ENCODE data around the gene TIAM2. TPM values are rescaled to one million over a fixed set of nuclear protein-coding genes. Genes with fewer than 3 reads are reported as not detected.

TIAM2 gene
- total RNA-seq, 1 experiment from 2014 or later, result 8.3 TPM

GRCh38 chr6:155234167-155234566 lies 239.1 kb downstream of the TIAM2 start:
- in situ Hi-C loops (cut with HindIII; ENCODE audit: low sequenced_read_pairs), result no loop called here

GRCh38 chr6:155234687-155235086 lies 239.6 kb downstream of the TIAM2 start:
- DNase-seq (ENCODE audit: low spot score), result no peak
- in situ Hi-C loops (cut with HindIII; ENCODE audit: low sequenced_read_pairs), result no loop called here

More at GRCh38 chr6:155234167-155234566, 239.1 kb downstream of the TIAM2 start:
- no peak for DNase-seq (ENCODE audit: low spot score)

- peak; percentile 57 for DNase-seq (ENCODE audit: low spot score)
- in situ Hi-C loops (cut with HindIII; ENCODE audit: low sequenced_read_pairs), result no loop called here
Observed at GRCh38 chr6:155235087-155235486, 240.0 kb downstream of the TIAM2 start.

- in situ Hi-C loops (cut with HindIII; ENCODE audit: low sequenced_read_pairs), result no loop called here
- DNase-seq (ENCODE audit: low spot score), result no peak
Observed at GRCh38 chr6:155237613-155238012, 242.5 kb downstream of the TIAM2 start.

- in situ Hi-C loops (cut with HindIII; ENCODE audit: low sequenced_read_pairs), result no loop called here
Observed at GRCh38 chr6:155240905-155241600, 245.9 kb downstream of the TIAM2 start.

GRCh38 chr6:155241966-155242365 lies 246.9 kb downstream of the TIAM2 start:
- DNase-seq (ENCODE audit: low spot score), result no peak
- in situ Hi-C loops (cut with HindIII; ENCODE audit: low sequenced_read_pairs), result no loop called here

More at GRCh38 chr6:155240905-155241600, 245.9 kb downstream of the TIAM2 start:
- no peak for DNase-seq (ENCODE audit: low spot score)

- in situ Hi-C loops (cut with HindIII; ENCODE audit: low sequenced_read_pairs), result no loop called here
- DNase-seq (ENCODE audit: low spot score), result no peak
Observed at GRCh38 chr6:155244434-155244833, 249.3 kb downstream of the TIAM2 start.

- in situ Hi-C loops (cut with HindIII; ENCODE audit: low sequenced_read_pairs), result no loop called here
- no peak for DNase-seq (ENCODE audit: low spot score)
Observed at GRCh38 chr6:155245193-155245592, 250.1 kb downstream of the TIAM2 start.

- in situ Hi-C loops (cut with HindIII; ENCODE audit: low sequenced_read_pairs), result no loop called here
Observed at GRCh38 chr6:155245831-155246230, 250.7 kb downstream of the TIAM2 start.

GRCh38 chr6:155246825-155247224 lies 251.7 kb downstream of the TIAM2 start:
- in situ Hi-C loops (cut with HindIII; ENCODE audit: low sequenced_read_pairs), result no loop called here
- no peak for DNase-seq (ENCODE audit: low spot score)

More at GRCh38 chr6:155245831-155246230, 250.7 kb downstream of the TIAM2 start:
- DNase-seq (ENCODE audit: low spot score), result no peak

- in situ Hi-C loops (cut with HindIII; ENCODE audit: low sequenced_read_pairs), result no loop called here
- DNase-seq (ENCODE audit: low spot score), result no peak
Observed at GRCh38 chr6:155247618-155248007, 252.5 kb downstream of the TIAM2 start.

- in situ Hi-C loops (cut with HindIII; ENCODE audit: low sequenced_read_pairs), result no loop called here
- DNase-seq (ENCODE audit: low spot score), result peak; percentile 57
Observed at GRCh38 chr6:155248008-155249001, 253.2 kb downstream of the TIAM2 start.

GRCh38 chr6:155250701-155251381 lies 255.7 kb downstream of the TIAM2 start:
- DNase-seq (ENCODE audit: low spot score), result no peak
- in situ Hi-C loops (cut with HindIII; ENCODE audit: low sequenced_read_pairs), result no loop called here

GRCh38 chr6:155252581-155252980 lies 257.5 kb downstream of the TIAM2 start:
- DNase-seq (ENCODE audit: low spot score), result no peak
- in situ Hi-C loops (cut with HindIII; ENCODE audit: low sequenced_read_pairs), result no loop called here

GRCh38 chr6:155253337-155253736 lies 258.2 kb downstream of the TIAM2 start:
- in situ Hi-C loops (cut with HindIII; ENCODE audit: low sequenced_read_pairs), result no loop called here
- DNase-seq (ENCODE audit: low spot score), result no peak

GRCh38 chr6:155254139-155254538 lies 259.0 kb downstream of the TIAM2 start:
- in situ Hi-C loops (cut with HindIII; ENCODE audit: low sequenced_read_pairs), result no loop called here
- DNase-seq (ENCODE audit: low spot score), result peak; percentile 71

GRCh38 chr6:155256122-155256795 lies 261.1 kb downstream of the TIAM2 start:
- in situ Hi-C loops (cut with HindIII; ENCODE audit: low sequenced_read_pairs), result no loop called here
- DNase-seq (ENCODE audit: low spot score), result no peak

GRCh38 chr6:155257796-155258195 lies 262.7 kb downstream of the TIAM2 start:
- no peak for DNase-seq (ENCODE audit: low spot score)
- in situ Hi-C loops (cut with HindIII; ENCODE audit: low sequenced_read_pairs), result no loop called here

- peak; percentile 79 for DNase-seq (ENCODE audit: low spot score)
- in situ Hi-C loops (cut with HindIII; ENCODE audit: low sequenced_read_pairs), result no loop called here
Observed at GRCh38 chr6:155259204-155259603, 264.1 kb downstream of the TIAM2 start.
